H9 (cell line): Measurements from ENCODE around the gene KDM1B. TPM values are rescaled to one million over a fixed set of nuclear protein-coding genes. Genes with fewer than 3 reads are reported as not detected.
A peak's percentile ranks its signal among the peaks of the same experiment; 100 is the strongest.

Experiments
- DNase-seq: peaks from one replicate; pipeline ENCODE4 v3.0.0-alpha.2; 2017
- H2AFZ ChIP-seq: one replicate; pipeline ENCODE4 v1.6.1; 2013; ENCODE audit warnings: mild to moderate bottlenecking, low read length, control low read depth, moderate library complexity
- H2AK5ac ChIP-seq: 2 replicates; pipeline ENCODE4 v1.6.1; 2013; ENCODE audit warnings: low read length, control low read depth, mixed read lengths; ENCODE audit not compliant: insufficient read length
- H2BK120ac ChIP-seq: one replicate; pipeline ENCODE4 v1.6.1; 2013; ENCODE audit warnings: low read depth, mild to moderate bottlenecking, low read length, control low read depth, inconsistent platforms; ENCODE audit not compliant: poor library complexity, severe bottlenecking
- H2BK12ac ChIP-seq: 2 replicates; pipeline ENCODE4 v1.6.1; 2013; ENCODE audit warnings: low read length, control low read depth, mixed read lengths, low read depth; ENCODE audit not compliant: insufficient read length
- H2BK15ac ChIP-seq: 2 replicates; pipeline ENCODE4 v1.6.1; 2013; ENCODE audit warnings: low read depth, low read length, control low read depth
- H2BK20ac ChIP-seq: one replicate; pipeline ENCODE4 v1.6.1; 2013; ENCODE audit warnings: low read depth, mild to moderate bottlenecking, low read length, control low read depth, inconsistent platforms; ENCODE audit not compliant: poor library complexity, severe bottlenecking
- H2BK5ac ChIP-seq: 2 replicates; pipeline ENCODE4 v1.6.1; 2013; ENCODE audit warnings: low read length, control low read depth, mixed read lengths; ENCODE audit not compliant: insufficient read length
- H3K14ac ChIP-seq: 2 replicates; pipeline ENCODE4 v1.6.1; 2013; ENCODE audit warnings: low read length, control low read depth; ENCODE audit not compliant: insufficient read depth
- H3K18ac ChIP-seq: 2 replicates; pipeline ENCODE4 v1.6.1; 2013; ENCODE audit warnings: low read depth, mild to moderate bottlenecking, mixed read lengths, low read length, control low read depth; ENCODE audit not compliant: insufficient read length
- H3K23ac ChIP-seq: 2 replicates; pipeline ENCODE4 v1.6.1; 2013; ENCODE audit warnings: low read length, control low read depth, mixed read lengths, low read depth; ENCODE audit not compliant: insufficient read length
- H3K23me2 ChIP-seq: 2 replicates; pipeline ENCODE4 v1.6.1; 2013; ENCODE audit warnings: low read depth, mild to moderate bottlenecking, mixed read lengths, low read length, control low read depth; ENCODE audit not compliant: insufficient read length, poor library complexity, severe bottlenecking
- H3K27ac ChIP-seq: 2 replicates; pipeline ENCODE4 v1.5.1; 2013; ENCODE audit warnings: low read length, control low read depth, mixed read lengths, low read depth; ENCODE audit not compliant: insufficient read length
- H3K27me3 ChIP-seq: 2 replicates; pipeline ENCODE4 v1.6.1; 2013; ENCODE audit warnings: low read length, control low read depth, inconsistent platforms; ENCODE audit not compliant: insufficient read depth
- H3K4ac ChIP-seq: 2 replicates; pipeline ENCODE4 v1.6.1; 2013; ENCODE audit warnings: low read depth, mild to moderate bottlenecking, control low read depth, inconsistent platforms, low read length, moderate library complexity
- H3K4me1 ChIP-seq: 2 replicates; pipeline ENCODE4 v1.6.1; 2013; ENCODE audit warnings: low read length, control low read depth, inconsistent platforms; ENCODE audit not compliant: insufficient read depth
- H3K4me2 ChIP-seq: 2 replicates; pipeline ENCODE4 v1.6.1; 2013; ENCODE audit warnings: low read length, control low read depth, mixed read lengths; ENCODE audit not compliant: insufficient read length, insufficient read depth
- H3K56ac ChIP-seq: 2 replicates; pipeline ENCODE4 v1.6.1; 2013; ENCODE audit warnings: low read depth, mild to moderate bottlenecking, mixed read lengths, low read length, control low read depth; ENCODE audit not compliant: insufficient read length
- H3K79me1 ChIP-seq: 2 replicates; pipeline ENCODE4 v1.6.1; 2013; ENCODE audit warnings: low read depth, mild to moderate bottlenecking, moderate library complexity, low read length, control low read depth, inconsistent platforms; ENCODE audit not compliant: insufficient read depth, poor library complexity, severe bottlenecking
- H3K79me2 ChIP-seq: 2 replicates; pipeline ENCODE4 v1.6.1; 2013; ENCODE audit warnings: low read length, control low read depth, inconsistent platforms; ENCODE audit not compliant: insufficient read depth
- H3K9ac ChIP-seq: 2 replicates; pipeline ENCODE4 v1.6.1; 2013; ENCODE audit warnings: low read length, control low read depth, mixed read lengths; ENCODE audit not compliant: insufficient read length; ENCODE audit errors: extremely low read depth
- H3K9me3 ChIP-seq: one replicate; pipeline ENCODE4 v1.6.1; 2013; ENCODE audit warnings: low read depth, low read length, inconsistent platforms; ENCODE audit not compliant: control insufficient read depth
- H3T11ph ChIP-seq: one replicate; pipeline ENCODE4 v1.6.1; 2013; ENCODE audit warnings: mild to moderate bottlenecking, low read length, control low read depth, inconsistent platforms
- H4K20me1 ChIP-seq: one replicate; pipeline ENCODE4 v1.6.1; 2013; ENCODE audit not compliant: control insufficient read depth, insufficient read length, insufficient read depth
- H4K5ac ChIP-seq: 2 replicates; pipeline ENCODE4 v1.6.1; 2013; ENCODE audit warnings: low read depth, mild to moderate bottlenecking, mixed read lengths, low read length, control low read depth; ENCODE audit not compliant: insufficient read length
- H4K8ac ChIP-seq: replicated peaks from 2 replicates; pipeline ENCODE4 v1.6.1; 2013; ENCODE audit warnings: low read length, control low read depth, mixed read lengths, low read depth; ENCODE audit not compliant: insufficient read length
- H4K91ac ChIP-seq: 2 replicates; pipeline ENCODE4 v1.6.1; 2013; ENCODE audit warnings: low read depth, mild to moderate bottlenecking, moderate library complexity, mixed read lengths, low read length, control low read depth; ENCODE audit not compliant: insufficient read length
- H3K27ac Mint-ChIP-seq, 3 experiments: 2 replicates in 2 of 3; 3 replicates in 1 of 3; pipeline ENCODE4 v1.8.0; 2020 to 2021; ENCODE audit warnings: mixed read lengths in 3 of 3, mild to moderate bottlenecking in 1 of 3, moderate library complexity in 1 of 3
- H3K27me3 Mint-ChIP-seq: 2 replicates; pipeline ENCODE4 v1.8.0; 2021; ENCODE audit warnings: low read depth, mild to moderate bottlenecking, moderate library complexity, mixed read lengths
- H3K36me3 Mint-ChIP-seq, 3 experiments: 2 replicates in 2 of 3; 3 replicates in 1 of 3; pipeline ENCODE4 v1.8.0; 2020 to 2021; ENCODE audit warnings: low read depth in 3 of 3, mixed read lengths in 3 of 3; ENCODE audit not compliant: insufficient read depth in 1 of 3
- H3K4me1 Mint-ChIP-seq, 2 experiments: 2 replicates each; pipeline ENCODE4 v1.8.0; 2020; ENCODE audit warnings: mixed read lengths in 2 of 2
- H3K4me3 Mint-ChIP-seq, 2 experiments: 2 replicates in 1 of 2; 3 replicates in 1 of 2; pipeline ENCODE4 v1.8.0; 2020 to 2021; ENCODE audit warnings: mild to moderate bottlenecking in 2 of 2, mixed read lengths in 2 of 2, moderate library complexity in 1 of 2
- H3K9me3 Mint-ChIP-seq, 2 experiments: 2 replicates in 1 of 2; 3 replicates in 1 of 2; pipeline ENCODE4 v1.8.0; 2020; ENCODE audit warnings: mild to moderate bottlenecking in 2 of 2, mixed read lengths in 2 of 2, moderate library complexity in 1 of 2
- WGBS: extraction: QIAGEN DNeasy Blood & Tissue Kit; methylation state at CpG from one replicate; pipeline ENCODE4 v1.1.7; 2013; ENCODE audit warnings: missing lambda C conversion rate, low lambda C conversion rate, mixed read lengths; ENCODE audit not compliant: insufficient read length; ENCODE audit errors: extremely low coverage; 5-methylcytosine and 5-hydroxymethylcytosine counted together
- total RNA-seq: library from RNA; stranded (reverse); gene quantifications from 2 replicates; pipeline ENCODE4 v1.2.1, GENCODE V29; 2021
- TF ChIP-seq, protein P1 (sequence below): fragments of 200-600 bp; sonication (generic); conservative IDR thresholded peaks from 3 replicates; pipeline ENCODE4 v1.8.0; 2021; ENCODE audit warnings: antibody characterized with exemption, mild to moderate bottlenecking

The KDM1B gene
- total RNA-seq, 1 experiment from 2014 or later = 5.4 TPM

DNA sequence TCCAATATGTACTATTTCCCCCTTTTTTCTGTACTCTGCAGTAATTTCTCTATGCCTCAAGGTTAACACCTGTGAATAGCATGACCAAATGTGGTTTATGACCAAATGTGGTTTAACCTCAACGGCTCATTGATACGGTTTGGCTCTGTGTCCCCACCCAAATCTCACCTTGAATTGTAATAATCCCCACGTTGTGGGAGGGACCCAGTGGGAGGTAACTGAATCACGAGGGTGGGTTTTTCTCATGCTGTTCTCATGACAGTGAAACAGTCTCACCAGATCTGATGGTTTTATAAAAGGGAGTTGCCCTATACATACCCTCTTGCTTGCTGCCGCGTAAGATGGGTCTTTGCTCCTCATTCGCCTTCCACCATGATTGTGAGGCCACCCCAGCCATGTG lies 90.4 kb downstream of the KDM1B start:
- no peaks in the 10 kb centered on the region for H3K27me3 ChIP-seq
- H3K14ac ChIP-seq = no peak overlapping the region
- no peak overlapping the region for H3K4ac ChIP-seq
- no peak overlapping the region for H3T11ph ChIP-seq
- H3K27me3 Mint-ChIP-seq = no peaks in the 10 kb centered on the region
- H4K91ac ChIP-seq = no peak overlapping the region
- no peaks in the 10 kb centered on the region; the same call in 1 of the 2 replicates for H3K4me1 ChIP-seq
- TF ChIP-seq, protein P1, sequence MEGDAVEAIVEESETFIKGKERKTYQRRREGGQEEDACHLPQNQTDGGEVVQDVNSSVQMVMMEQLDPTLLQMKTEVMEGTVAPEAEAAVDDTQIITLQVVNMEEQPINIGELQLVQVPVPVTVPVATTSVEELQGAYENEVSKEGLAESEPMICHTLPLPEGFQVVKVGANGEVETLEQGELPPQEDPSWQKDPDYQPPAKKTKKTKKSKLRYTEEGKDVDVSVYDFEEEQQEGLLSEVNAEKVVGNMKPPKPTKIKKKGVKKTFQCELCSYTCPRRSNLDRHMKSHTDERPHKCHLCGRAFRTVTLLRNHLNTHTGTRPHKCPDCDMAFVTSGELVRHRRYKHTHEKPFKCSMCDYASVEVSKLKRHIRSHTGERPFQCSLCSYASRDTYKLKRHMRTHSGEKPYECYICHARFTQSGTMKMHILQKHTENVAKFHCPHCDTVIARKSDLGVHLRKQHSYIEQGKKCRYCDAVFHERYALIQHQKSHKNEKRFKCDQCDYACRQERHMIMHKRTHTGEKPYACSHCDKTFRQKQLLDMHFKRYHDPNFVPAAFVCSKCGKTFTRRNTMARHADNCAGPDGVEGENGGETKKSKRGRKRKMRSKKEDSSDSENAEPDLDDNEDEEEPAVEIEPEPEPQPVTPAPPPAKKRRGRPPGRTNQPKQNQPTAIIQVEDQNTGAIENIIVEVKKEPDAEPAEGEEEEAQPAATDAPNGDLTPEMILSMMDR = no peak
- no peak overlapping the region for H2BK20ac ChIP-seq
- H3K9me3 ChIP-seq = no peaks in the 10 kb centered on the region
- no peak overlapping the region for H3K56ac ChIP-seq
- no peak overlapping the region for H3K23ac ChIP-seq
- no peak overlapping the region for H3K4me3 Mint-ChIP-seq
- no peak for DNase-seq
- no peak overlapping the region for H4K5ac ChIP-seq
- no peak overlapping the region for H2BK5ac ChIP-seq
- no peak overlapping the region for H3K18ac ChIP-seq
- peaks cover 65 to 91% (median 85%) of the 10 kb centered on the region in 3 experiments for H3K36me3 Mint-ChIP-seq
- H3K9ac ChIP-seq = no peak overlapping the region
- no peak overlapping the region for H2BK120ac ChIP-seq
- no peaks in the 10 kb centered on the region for H4K20me1 ChIP-seq
- H3K4me2 ChIP-seq = no peak overlapping the region
- peaks cover 7% of the 10 kb centered on the region for H3K79me1 ChIP-seq
- no peak overlapping the region for H2BK12ac ChIP-seq
- peak overlapping the region in 2 of 3 experiments; percentile 82 to 89; a peak in 3 of 7 replicates for H3K27ac Mint-ChIP-seq
- no peak overlapping the region for H2AFZ ChIP-seq
- H3K23me2 ChIP-seq = no peaks in the 10 kb centered on the region
- peaks cover 18 to 28% of the 10 kb centered on the region in 2 experiments for H3K4me1 Mint-ChIP-seq
- no peak overlapping the region for H3K27ac ChIP-seq
- WGBS = no CpG with 5 or more reads among the region's 7 CpGs
- no peak overlapping the region for H2AK5ac ChIP-seq
- peaks cover 3% of the 10 kb centered on the region; the same call in 1 of the 2 replicates for H3K79me2 ChIP-seq
- H4K8ac ChIP-seq = no peak overlapping the region
- no peaks in the 10 kb centered on the region for H3K9me3 Mint-ChIP-seq
- no peak overlapping the region for H2BK15ac ChIP-seq
